HCT116 (cell line): ENCODE measurements around the gene CNTN4.

Source experiments
- CBX3 ChIP-seq: IDR thresholded peaks from 2 replicates; pipeline ENCODE4 v1.6.1; 2012; ENCODE audit warnings: low read depth
- EZH2 ChIP-seq: fragments of 200-600 bp; sonication (generic); IDR thresholded peaks from 2 replicates; pipeline ENCODE4 v1.6.1; 2017; ENCODE audit warnings: antibody characterized with exemption, mixed run types
- POLR2A ChIP-seq: IDR thresholded peaks from 2 replicates; pipeline ENCODE4 v1.7.0; 2011; ENCODE audit warnings: borderline replicate concordance; ENCODE audit not compliant: insufficient read depth, insufficient read length; ENCODE audit errors: extremely low read depth
- POLR2AphosphoS5 ChIP-seq: IDR thresholded peaks from 2 replicates; pipeline ENCODE4 v1.6.1; 2011; ENCODE audit warnings: mild to moderate bottlenecking, low read depth, low read length, moderate library complexity
- SIN3A ChIP-seq: IDR thresholded peaks from 2 replicates; pipeline ENCODE4 v1.6.1; 2012; ENCODE audit warnings: low read depth
- ZNF274 ChIP-seq: fragments of 200-500 bp; sonication (Bioruptor generic); IDR thresholded peaks from 2 replicates; pipeline ENCODE4 v1.6.1; 2014; ENCODE audit warnings: mild to moderate bottlenecking, low read depth, low read length, inconsistent platforms
- TF ChIP-seq, protein P1 (sequence below), 3 experiments: fragments of 200-600 bp in 1 of 3; sonication (generic) in 1 of 3; IDR thresholded peaks in 2 of 3; conservative IDR thresholded peaks in 1 of 3; 2 replicates each; pipeline ENCODE4 v1.5.1; 2012 to 2017; ENCODE audit warnings: low read depth in 2 of 3, low read length in 2 of 3, antibody characterized with exemption in 1 of 3, borderline replicate concordance in 1 of 3, control low read depth in 1 of 3, mild to moderate bottlenecking in 1 of 3, mixed read lengths in 1 of 3, mixed run types in 1 of 3, moderate library complexity in 1 of 3; ENCODE audit not compliant: insufficient read depth in 1 of 3
- TF ChIP-seq, protein P2 (sequence below): IDR thresholded peaks from 2 replicates; pipeline ENCODE4 v1.6.1; 2012; ENCODE audit warnings: low read depth

DNA sequence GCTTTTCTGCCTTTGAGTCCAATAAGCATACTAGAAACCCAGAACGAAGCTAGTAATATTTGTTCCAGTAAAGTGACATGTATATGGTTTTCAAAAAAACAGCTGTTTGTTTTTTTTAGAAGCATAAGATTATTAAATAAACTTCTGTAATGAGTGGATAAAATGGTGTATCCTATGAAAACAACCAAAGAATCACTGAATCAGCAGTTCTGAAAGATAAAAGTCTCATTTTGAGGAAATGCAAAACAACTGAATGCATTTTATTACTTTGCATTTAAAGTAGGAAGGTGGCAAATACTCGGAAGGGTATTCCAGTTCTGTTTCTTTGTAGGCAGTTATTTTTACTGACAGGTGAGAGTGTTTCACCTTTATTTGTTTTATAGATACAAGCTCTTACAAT lies 107.0 kb downstream of the CNTN4 start:
- TF ChIP-seq, protein P1, sequence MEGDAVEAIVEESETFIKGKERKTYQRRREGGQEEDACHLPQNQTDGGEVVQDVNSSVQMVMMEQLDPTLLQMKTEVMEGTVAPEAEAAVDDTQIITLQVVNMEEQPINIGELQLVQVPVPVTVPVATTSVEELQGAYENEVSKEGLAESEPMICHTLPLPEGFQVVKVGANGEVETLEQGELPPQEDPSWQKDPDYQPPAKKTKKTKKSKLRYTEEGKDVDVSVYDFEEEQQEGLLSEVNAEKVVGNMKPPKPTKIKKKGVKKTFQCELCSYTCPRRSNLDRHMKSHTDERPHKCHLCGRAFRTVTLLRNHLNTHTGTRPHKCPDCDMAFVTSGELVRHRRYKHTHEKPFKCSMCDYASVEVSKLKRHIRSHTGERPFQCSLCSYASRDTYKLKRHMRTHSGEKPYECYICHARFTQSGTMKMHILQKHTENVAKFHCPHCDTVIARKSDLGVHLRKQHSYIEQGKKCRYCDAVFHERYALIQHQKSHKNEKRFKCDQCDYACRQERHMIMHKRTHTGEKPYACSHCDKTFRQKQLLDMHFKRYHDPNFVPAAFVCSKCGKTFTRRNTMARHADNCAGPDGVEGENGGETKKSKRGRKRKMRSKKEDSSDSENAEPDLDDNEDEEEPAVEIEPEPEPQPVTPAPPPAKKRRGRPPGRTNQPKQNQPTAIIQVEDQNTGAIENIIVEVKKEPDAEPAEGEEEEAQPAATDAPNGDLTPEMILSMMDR (IDR thresholded peaks at IDR 0.05 in 2 of 3, conservative IDR thresholded peaks at IDR 0.05 in 1 of 3; ENCODE audit: borderline replicate concordance in 1 of 3, insufficient read depth in 1 of 3, low read depth in 2 of 3, low read length in 2 of 3) = no peak
- TF ChIP-seq CBX3 = no peak
- TF ChIP-seq, protein P2, sequence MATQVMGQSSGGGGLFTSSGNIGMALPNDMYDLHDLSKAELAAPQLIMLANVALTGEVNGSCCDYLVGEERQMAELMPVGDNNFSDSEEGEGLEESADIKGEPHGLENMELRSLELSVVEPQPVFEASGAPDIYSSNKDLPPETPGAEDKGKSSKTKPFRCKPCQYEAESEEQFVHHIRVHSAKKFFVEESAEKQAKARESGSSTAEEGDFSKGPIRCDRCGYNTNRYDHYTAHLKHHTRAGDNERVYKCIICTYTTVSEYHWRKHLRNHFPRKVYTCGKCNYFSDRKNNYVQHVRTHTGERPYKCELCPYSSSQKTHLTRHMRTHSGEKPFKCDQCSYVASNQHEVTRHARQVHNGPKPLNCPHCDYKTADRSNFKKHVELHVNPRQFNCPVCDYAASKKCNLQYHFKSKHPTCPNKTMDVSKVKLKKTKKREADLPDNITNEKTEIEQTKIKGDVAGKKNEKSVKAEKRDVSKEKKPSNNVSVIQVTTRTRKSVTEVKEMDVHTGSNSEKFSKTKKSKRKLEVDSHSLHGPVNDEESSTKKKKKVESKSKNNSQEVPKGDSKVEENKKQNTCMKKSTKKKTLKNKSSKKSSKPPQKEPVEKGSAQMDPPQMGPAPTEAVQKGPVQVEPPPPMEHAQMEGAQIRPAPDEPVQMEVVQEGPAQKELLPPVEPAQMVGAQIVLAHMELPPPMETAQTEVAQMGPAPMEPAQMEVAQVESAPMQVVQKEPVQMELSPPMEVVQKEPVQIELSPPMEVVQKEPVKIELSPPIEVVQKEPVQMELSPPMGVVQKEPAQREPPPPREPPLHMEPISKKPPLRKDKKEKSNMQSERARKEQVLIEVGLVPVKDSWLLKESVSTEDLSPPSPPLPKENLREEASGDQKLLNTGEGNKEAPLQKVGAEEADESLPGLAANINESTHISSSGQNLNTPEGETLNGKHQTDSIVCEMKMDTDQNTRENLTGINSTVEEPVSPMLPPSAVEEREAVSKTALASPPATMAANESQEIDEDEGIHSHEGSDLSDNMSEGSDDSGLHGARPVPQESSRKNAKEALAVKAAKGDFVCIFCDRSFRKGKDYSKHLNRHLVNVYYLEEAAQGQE = no peak
- TF ChIP-seq POLR2AphosphoS5 = no peak
- TF ChIP-seq EZH2 = no peak
- no peak for TF ChIP-seq POLR2A
- no peak for TF ChIP-seq SIN3A
- TF ChIP-seq ZNF274 = no peak
